ENCODE results near the gene PGBD4. TPM values are rescaled to one million over a fixed set of nuclear protein-coding genes. Genes with fewer than 3 reads are reported as not detected.

Gene PGBD4
- total and polyA plus RNA-seq, 2 of the 13 experiments (the other 11 are each of a cell fraction or from before 2014, with no cell fraction given): 1.4 to 1.7 TPM

DNA sequence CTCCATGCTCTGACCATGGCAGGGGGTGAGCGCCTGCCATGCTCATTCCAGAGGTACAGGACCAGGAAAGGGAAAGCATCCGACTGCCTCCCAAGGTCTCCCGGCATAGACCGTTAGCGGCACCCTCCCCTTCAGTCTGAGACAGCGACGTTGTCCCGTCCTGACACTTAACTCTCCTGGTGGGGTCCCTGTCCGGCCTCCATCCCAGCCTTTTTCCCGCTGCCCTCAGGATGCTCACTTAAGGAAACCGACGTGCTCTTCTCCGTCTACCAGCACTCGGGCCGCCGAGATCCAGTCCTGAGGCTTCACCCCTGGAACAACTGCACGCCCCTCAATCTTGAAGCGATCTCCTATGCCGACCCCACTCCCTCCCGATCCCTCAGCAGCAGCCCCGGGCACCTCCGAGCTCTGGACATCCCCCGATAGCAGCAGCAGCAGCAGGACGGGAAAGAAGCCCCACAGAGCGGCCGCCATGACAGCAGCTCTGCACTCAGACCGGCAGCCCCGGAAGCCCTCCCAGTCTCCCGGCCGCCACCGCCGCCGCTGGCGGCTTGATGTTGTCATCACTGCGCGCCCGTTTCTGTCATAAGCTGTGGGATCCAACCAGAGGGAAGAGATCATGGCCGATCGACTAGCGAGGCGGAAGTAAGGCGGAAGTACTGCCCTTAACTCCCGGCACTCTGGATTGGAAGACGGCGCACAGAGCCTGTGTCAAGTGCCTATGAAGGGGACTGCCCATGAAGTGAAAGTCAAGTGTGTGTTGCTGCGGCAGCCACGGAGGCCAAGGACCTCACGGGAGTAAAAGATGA, at the start of gene PGBD4, which contains the start of gene EMC7 (continued):
- TF ChIP-seq, protein P1, sequence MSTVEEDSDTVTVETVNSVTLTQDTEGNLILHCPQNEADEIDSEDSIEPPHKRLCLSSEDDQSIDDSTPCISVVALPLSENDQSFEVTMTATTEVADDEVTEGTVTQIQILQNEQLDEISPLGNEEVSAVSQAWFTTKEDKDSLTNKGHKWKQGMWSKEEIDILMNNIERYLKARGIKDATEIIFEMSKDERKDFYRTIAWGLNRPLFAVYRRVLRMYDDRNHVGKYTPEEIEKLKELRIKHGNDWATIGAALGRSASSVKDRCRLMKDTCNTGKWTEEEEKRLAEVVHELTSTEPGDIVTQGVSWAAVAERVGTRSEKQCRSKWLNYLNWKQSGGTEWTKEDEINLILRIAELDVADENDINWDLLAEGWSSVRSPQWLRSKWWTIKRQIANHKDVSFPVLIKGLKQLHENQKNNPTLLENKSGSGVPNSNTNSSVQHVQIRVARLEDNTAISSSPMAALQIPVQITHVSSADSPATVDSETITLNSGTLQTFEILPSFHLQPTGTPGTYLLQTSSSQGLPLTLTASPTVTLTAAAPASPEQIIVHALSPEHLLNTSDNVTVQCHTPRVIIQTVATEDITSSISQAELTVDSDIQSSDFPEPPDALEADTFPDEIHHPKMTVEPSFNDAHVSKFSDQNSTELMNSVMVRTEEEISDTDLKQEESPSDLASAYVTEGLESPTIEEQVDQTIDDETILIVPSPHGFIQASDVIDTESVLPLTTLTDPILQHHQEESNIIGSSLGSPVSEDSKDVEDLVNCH (CRISPR knock-in tag; IDR thresholded peaks at IDR 0.05): no peak
- TF ChIP-seq SUZ12 (IDR thresholded peaks at IDR 0.05; ENCODE audit: low read depth, low read length): no peak
- TF ChIP-seq KAT7 (CRISPR knock-in tag; IDR thresholded peaks at IDR 0.05; ENCODE audit: borderline replicate concordance): 0 out of 2 replicates have a peak, but pooled peaks have one; percentile 46
- TF ChIP-seq, protein P2, sequence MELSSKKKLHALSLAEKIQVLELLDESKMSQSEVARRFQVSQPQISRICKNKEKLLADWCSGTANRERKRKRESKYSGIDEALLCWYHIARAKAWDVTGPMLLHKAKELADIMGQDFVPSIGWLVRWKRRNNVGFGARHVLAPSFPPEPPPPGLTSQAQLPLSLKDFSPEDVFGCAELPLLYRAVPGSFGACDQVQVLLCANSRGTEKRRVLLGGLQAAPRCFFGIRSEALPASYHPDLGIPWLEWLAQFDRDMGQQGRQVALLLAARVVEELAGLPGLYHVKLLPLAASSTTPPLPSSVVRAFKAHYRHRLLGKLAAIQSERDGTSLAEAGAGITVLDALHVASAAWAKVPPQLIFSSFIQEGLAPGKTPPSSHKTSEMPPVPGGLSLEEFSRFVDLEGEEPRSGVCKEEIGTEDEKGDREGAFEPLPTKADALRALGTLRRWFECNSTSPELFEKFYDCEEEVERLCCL (CRISPR knock-in tag; IDR thresholded peaks at IDR 0.05; ENCODE audit: borderline replicate concordance): no peak
- TF ChIP-seq, protein P3, sequence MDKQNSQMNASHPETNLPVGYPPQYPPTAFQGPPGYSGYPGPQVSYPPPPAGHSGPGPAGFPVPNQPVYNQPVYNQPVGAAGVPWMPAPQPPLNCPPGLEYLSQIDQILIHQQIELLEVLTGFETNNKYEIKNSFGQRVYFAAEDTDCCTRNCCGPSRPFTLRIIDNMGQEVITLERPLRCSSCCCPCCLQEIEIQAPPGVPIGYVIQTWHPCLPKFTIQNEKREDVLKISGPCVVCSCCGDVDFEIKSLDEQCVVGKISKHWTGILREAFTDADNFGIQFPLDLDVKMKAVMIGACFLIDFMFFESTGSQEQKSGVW (CRISPR knock-in tag; IDR thresholded peaks at IDR 0.05; ENCODE audit: borderline replicate concordance): no peak
- no peak for TF ChIP-seq HMG20B (CRISPR knock-in tag; conservative IDR thresholded peaks at IDR 0.05)
- peak; percentile 97 for TF ChIP-seq ZMYM4 (CRISPR knock-in tag; IDR thresholded peaks at IDR 0.05)
- TF ChIP-seq GLI4 (CRISPR knock-in tag; IDR thresholded peaks at IDR 0.05; ENCODE audit: borderline replicate concordance): peak; percentile 68; the same call in 1 of the 2 replicates
- no peak for TF ChIP-seq FIP1L1 (IDR thresholded peaks at IDR 0.05; ENCODE audit: borderline replicate concordance, insufficient read depth, low read depth, low read length)
- no peak for TF ChIP-seq ZNF556 (CRISPR knock-in tag; IDR thresholded peaks at IDR 0.05; ENCODE audit: borderline replicate concordance)
- TF ChIP-seq ZNF670 (CRISPR knock-in tag; IDR thresholded peaks at IDR 0.05; ENCODE audit: borderline replicate concordance): no peak
- no peak for TF ChIP-seq SP140L (CRISPR knock-in tag; IDR thresholded peaks at IDR 0.05; ENCODE audit: borderline replicate concordance)
- TF ChIP-seq, protein P4, sequence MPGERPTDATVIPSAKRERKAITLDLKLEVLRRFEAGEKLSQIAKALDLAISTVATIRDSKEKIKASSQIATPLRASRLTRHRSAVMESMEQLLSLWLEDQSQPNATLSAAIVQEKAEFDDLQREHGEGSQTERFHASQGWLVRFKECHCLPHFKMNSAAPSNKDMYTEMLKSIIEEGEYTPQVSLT (CRISPR knock-in tag; IDR thresholded peaks at IDR 0.05; ENCODE audit: borderline replicate concordance, low read depth): no peak
- TF ChIP-seq KLF12 (CRISPR knock-in tag; IDR thresholded peaks at IDR 0.05; ENCODE audit: borderline replicate concordance): no peak
- no peak for TF ChIP-seq EZH2 (conservative IDR thresholded peaks at IDR 0.05; ENCODE audit: low read depth, low read length)
- TF ChIP-seq ZNF777 (CRISPR knock-in tag; IDR thresholded peaks at IDR 0.05): peak; percentile 72
- no peak for TF ChIP-seq ZNF792 (CRISPR knock-in tag; IDR thresholded peaks at IDR 0.05)
- 0 out of 2 replicates have a peak, but pooled peaks have one; percentile 19 for TF ChIP-seq JUND (CRISPR knock-in tag; IDR thresholded peaks at IDR 0.05)
- TF ChIP-seq ZNF136 (CRISPR knock-in tag; IDR thresholded peaks at IDR 0.05; ENCODE audit: low read depth): no peak; the same call in 1 of the 2 replicates
- TF ChIP-seq NFIC (IDR thresholded peaks at IDR 0.05; ENCODE audit: low read length): no peak
- TF ChIP-seq, protein P5, sequence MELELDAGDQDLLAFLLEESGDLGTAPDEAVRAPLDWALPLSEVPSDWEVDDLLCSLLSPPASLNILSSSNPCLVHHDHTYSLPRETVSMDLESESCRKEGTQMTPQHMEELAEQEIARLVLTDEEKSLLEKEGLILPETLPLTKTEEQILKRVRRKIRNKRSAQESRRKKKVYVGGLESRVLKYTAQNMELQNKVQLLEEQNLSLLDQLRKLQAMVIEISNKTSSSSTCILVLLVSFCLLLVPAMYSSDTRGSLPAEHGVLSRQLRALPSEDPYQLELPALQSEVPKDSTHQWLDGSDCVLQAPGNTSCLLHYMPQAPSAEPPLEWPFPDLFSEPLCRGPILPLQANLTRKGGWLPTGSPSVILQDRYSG (CRISPR knock-in tag; IDR thresholded peaks at IDR 0.05): no peak
- no peak for TF ChIP-seq ZKSCAN1 (IDR thresholded peaks at IDR 0.05; ENCODE audit: low read length)
- TF ChIP-seq RAD21 (CRISPR knock-in tag; IDR thresholded peaks at IDR 0.05): no peak
- no peak for TF ChIP-seq RNF2 (conservative IDR thresholded peaks at IDR 0.05; ENCODE audit: low read depth)
- TF ChIP-seq MIXL1 (CRISPR knock-in tag; IDR thresholded peaks at IDR 0.05): peak; percentile 21; the same call in 1 of the 2 replicates

Measured in HepG2 (cell line).